ENCODE measurements around the gene DCLK1. TPM values are rescaled to one million over a fixed set of nuclear protein-coding genes. Genes with fewer than 3 reads are reported as not detected.
A peak's percentile ranks its signal among the peaks of the same experiment; 100 is the strongest.

DCLK1 gene
- total RNA-seq, 1 experiment from 2014 or later = 36.2 TPM

DNA sequence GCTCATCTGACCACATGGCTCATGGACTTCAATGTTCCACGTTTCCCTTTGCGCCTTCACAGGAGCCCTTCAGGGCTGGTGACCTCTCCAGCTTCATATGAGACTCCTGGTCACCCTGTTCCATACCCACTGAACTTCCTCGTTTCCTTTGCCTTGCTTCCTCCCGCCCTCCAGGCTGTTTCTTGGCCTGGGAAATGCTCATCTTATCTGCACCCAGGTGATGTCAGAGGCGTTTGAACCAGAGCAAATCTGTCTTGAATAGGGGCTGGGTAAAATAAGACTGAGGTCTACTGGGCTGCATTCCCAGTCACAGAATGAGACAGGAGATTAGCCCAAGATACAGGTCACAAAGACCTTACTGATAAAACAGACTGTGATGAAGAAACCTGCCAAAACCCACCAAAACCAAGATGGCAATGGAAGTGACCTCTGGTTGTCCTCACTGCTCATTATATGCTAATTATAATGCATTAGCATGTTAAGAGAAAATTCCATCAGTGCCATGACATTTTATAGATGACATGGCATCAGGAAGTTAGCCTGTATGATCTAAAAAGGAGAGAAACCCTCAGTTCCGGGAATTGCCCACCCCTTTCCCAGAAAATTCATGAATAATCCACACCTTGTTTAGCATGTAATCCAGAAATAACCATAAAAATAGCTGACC, 102.7 kb downstream of the DCLK1 start:
- no peak overlapping the region for H3K56ac ChIP-seq (ENCODE audit: insufficient read length, low read depth, low read length)
- peak overlapping the region in 2 of 3 experiments; percentile 59 to 95; a peak in 3 of 7 replicates for H3K27ac Mint-ChIP-seq

More for the DNA sequence above, 102.7 kb downstream of the DCLK1 start:
- Histone ChIP-seq H3K27ac (ENCODE audit: insufficient read length, low read depth, low read length) (no peak overlapping the region), H3K23me2 (ENCODE audit: insufficient read length, low read depth, low read length, poor library complexity, severe bottlenecking) (no peaks in the 10 kb centered on the region), H3K79me2 (ENCODE audit: insufficient read depth, low read length) (no peaks in the 10 kb centered on the region), H3K9ac (ENCODE audit: extremely low read depth, insufficient read length, low read length) (no peak overlapping the region), H2BK5ac (ENCODE audit: insufficient read length, low read length) (no peak overlapping the region), H2AK5ac (ENCODE audit: insufficient read length, low read length) (no peak overlapping the region), H3K4me2 (ENCODE audit: insufficient read depth, insufficient read length, low read length) (no peak overlapping the region), H3K27me3 (ENCODE audit: insufficient read depth, low read length) (no peaks in the 10 kb centered on the region), H2BK12ac (ENCODE audit: insufficient read length, low read depth, low read length) (no peak overlapping the region), H3T11ph (ENCODE audit: low read length) (no peak overlapping the region), H3K23ac (ENCODE audit: insufficient read length, low read depth, low read length) (no peak overlapping the region), H4K5ac (ENCODE audit: insufficient read length, low read depth, low read length) (no peak overlapping the region), H2BK20ac (ENCODE audit: low read depth, low read length, poor library complexity, severe bottlenecking) (no peak overlapping the region), H2BK15ac (ENCODE audit: low read depth, low read length) (no peak overlapping the region), H3K79me1 (ENCODE audit: insufficient read depth, low read depth, low read length, poor library complexity, severe bottlenecking) (no peaks in the 10 kb centered on the region), H4K91ac (ENCODE audit: insufficient read length, low read depth, low read length) (no peak overlapping the region), H3K4me1 (ENCODE audit: insufficient read depth, low read length) (peaks cover 3% of the 10 kb centered on the region; the same call in 1 of the 2 replicates), H4K8ac (replicated peaks; ENCODE audit: insufficient read length, low read depth, low read length) (no peak overlapping the region), H3K9me3 (ENCODE audit: control insufficient read depth, low read depth, low read length) (no peaks in the 10 kb centered on the region), H4K20me1 (ENCODE audit: control insufficient read depth, insufficient read depth, insufficient read length) (no peaks in the 10 kb centered on the region), H3K4ac (ENCODE audit: low read depth, low read length) (no peak overlapping the region), H2BK120ac (ENCODE audit: low read depth, low read length, poor library complexity, severe bottlenecking) (no peak overlapping the region), H3K14ac (ENCODE audit: insufficient read depth, low read length) (no peak overlapping the region; the same call in 1 of the 2 replicates), H2AFZ (ENCODE audit: low read length) (no peak overlapping the region), H3K18ac (ENCODE audit: insufficient read length, low read depth, low read length) (no peak overlapping the region)
- no peak overlapping the region for H3K4me3 Mint-ChIP-seq
- no peaks in the 10 kb centered on the region for H3K27me3 Mint-ChIP-seq (ENCODE audit: low read depth)
- peaks cover 5 to 12% of the 10 kb centered on the region in 2 experiments; a peak in 3 of 5 replicates for H3K9me3 Mint-ChIP-seq
- WGBS (ENCODE audit: extremely low coverage, insufficient read length, low lambda C conversion rate) = no CpG with 5 or more reads among the region's 6 CpGs
- peaks cover 7 to 9% (median 7%) of the 10 kb centered on the region in 3 experiments; a peak in 6 of 7 replicates for H3K36me3 Mint-ChIP-seq (ENCODE audit: insufficient read depth in 1 of 3, low read depth in 3 of 3)
- TF ChIP-seq CTCF (conservative IDR thresholded peaks at IDR 0.05) = no peak
- no peak for DNase-seq
- peaks cover 10 to 13% of the 10 kb centered on the region in 2 experiments for H3K4me1 Mint-ChIP-seq
